Measurements from ENCODE around the gene NKTR.

DNA sequence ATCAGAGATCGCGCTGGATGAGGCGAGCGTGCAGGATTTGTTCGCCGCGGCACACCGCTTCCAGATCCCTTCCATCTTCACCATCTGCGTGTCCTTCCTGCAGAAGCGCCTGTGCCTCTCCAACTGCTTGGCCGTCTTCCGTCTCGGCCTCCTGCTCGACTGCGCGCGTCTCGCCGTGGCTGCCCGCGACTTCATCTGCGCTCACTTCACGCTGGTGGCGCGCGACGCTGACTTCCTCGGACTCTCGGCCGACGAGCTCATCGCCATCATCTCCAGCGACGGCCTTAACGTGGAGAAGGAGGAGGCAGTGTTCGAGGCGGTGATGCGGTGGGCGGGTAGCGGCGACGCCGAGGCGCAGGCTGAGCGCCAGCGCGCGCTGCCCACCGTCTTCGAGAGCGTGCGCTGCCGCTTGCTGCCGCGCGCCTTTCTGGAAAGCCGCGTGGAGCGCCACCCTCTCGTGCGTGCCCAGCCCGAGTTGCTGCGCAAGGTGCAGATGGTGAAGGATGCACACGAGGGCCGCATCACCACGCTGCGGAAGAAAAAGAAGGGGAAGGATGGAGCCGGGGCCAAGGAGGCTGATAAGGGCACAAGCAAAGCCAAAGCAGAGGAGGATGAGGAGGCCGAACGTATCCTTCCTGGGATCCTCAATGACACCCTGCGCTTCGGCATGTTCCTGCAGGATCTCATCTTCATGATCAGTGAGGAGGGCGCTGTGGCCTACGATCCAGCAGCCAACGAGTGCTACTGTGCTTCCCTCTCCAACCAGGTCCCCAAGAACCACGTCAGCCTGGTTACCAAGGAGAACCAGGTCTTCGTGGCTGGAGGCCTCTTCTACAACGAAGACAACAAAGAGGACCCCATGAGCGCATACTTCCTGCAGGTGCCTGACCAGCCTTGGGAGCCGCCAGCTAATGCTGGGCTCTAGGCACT is 85.7 kb downstream of the NKTR start:
- TF ChIP-seq, protein P1, sequence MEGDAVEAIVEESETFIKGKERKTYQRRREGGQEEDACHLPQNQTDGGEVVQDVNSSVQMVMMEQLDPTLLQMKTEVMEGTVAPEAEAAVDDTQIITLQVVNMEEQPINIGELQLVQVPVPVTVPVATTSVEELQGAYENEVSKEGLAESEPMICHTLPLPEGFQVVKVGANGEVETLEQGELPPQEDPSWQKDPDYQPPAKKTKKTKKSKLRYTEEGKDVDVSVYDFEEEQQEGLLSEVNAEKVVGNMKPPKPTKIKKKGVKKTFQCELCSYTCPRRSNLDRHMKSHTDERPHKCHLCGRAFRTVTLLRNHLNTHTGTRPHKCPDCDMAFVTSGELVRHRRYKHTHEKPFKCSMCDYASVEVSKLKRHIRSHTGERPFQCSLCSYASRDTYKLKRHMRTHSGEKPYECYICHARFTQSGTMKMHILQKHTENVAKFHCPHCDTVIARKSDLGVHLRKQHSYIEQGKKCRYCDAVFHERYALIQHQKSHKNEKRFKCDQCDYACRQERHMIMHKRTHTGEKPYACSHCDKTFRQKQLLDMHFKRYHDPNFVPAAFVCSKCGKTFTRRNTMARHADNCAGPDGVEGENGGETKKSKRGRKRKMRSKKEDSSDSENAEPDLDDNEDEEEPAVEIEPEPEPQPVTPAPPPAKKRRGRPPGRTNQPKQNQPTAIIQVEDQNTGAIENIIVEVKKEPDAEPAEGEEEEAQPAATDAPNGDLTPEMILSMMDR (IDR thresholded peaks at IDR 0.05): no peak
- TF ChIP-seq POLR2AphosphoS5 (IDR thresholded peaks at IDR 0.05) (no peak), POLR2A (IDR thresholded peaks at IDR 0.05) (no peak)
